ENCODE data around the gene AEBP1.

Gene AEBP1

DNA sequence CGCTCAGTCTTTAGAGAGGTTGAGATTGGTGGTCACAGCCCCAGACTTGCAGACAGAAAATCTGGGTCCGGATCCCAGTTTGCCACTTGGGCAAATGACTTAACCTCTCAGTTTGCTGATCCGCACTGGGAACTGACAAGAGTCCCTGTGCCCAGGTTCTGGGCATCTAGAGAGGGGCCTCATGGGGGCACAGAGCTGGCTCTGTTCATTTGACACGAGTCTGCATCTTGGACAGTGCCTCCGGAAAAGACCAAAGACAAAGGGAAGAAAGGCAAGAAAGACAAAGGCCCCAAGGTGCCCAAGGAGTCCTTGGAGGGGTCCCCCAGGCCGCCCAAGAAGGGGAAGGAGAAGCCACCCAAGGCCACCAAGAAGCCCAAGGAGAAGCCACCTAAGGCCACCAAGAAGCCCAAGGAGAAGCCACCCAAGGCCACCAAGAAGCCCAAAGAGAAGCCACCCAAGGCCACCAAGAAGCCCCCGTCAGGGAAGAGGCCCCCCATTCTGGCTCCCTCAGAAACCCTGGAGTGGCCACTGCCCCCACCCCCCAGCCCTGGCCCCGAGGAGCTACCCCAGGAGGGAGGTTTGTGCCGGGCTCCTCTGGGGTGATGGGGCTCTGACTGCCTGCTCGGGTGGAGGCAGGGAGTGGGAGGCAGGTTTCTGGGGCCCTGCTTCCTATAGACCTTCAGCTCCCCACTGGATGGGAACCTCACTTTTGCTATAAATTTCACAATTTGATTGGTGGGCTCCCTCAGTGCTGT, 2.3 kb downstream of the AEBP1 start:
- DNase-seq: no peak

DNA sequence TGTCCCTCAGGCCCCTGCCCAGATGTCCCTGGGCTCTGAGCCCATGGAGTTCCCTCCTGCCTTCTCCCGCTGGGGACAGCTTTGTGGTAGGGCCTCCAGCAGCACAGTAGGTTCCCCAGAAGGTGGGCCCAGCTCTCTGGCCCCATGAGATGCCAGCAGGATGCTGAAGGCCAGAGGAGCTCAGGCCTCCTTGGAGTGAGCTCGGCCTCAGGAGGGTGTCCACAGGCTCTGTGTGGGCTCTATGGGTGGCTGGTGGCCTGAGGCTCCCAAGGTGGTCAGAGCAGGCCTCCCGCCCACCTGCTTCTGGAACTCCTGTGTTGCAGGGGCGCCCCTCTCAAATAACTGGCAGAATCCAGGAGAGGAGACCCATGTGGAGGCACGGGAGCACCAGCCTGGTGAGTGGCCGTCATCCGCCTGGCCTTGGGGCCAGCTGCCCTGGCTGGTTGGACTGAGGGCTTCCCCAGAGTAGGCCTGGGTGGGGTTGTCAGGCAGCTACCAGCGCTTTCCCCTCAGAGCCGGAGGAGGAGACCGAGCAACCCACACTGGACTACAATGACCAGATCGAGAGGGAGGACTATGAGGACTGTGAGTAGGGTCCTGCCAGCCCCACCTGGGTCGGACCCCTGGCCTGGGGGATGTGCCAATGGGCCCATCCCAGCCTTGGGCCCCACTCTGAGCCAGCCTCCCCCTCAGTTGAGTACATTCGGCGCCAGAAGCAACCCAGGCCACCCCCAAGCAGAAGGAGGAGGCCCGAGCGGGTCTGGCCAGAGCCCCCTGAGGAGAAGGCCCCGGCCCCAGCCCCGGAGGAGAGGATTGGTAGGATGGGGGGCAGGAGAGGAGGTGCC, 3.2 kb downstream of the AEBP1 start:
- DNase-seq: no peak

DNA sequence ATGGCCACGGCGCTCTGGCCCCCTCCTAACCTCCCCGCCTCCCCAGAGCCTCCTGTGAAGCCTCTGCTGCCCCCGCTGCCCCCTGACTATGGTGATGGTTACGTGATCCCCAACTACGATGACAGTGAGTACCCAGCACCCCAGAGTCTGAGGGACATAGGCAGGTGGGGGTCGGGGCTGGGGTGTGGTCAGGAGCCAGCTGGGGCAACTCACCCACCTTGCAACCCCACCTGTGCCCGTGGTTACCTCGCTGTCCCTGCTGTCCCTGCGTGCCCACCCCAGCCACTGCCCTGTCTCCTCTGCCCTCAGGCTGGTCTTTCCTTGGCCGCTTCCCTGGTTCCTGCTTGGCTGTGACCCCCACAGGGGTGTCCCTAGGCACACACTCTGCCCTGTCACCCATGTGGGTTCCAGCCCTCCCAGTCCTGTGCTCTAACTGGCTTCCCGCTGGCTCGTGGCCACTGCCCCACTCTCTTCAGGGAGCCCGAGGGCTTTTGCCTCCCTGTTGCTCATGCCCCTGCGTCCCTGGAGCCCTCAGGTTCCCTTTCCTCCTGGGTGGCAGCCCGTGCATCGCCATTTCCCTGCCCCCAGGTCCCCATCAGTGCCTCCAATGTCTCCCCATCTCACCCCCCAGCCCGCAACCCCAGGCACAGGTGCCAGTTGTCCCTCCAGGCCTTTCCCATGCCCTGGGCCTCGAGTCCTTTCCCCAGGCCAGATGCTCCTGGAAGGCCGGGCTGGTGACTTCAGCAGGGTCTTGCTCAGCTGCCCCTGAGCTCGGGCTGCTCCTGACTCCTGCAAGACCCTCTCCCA, 4.0 kb downstream of the AEBP1 start:
- no peak for DNase-seq

DNA sequence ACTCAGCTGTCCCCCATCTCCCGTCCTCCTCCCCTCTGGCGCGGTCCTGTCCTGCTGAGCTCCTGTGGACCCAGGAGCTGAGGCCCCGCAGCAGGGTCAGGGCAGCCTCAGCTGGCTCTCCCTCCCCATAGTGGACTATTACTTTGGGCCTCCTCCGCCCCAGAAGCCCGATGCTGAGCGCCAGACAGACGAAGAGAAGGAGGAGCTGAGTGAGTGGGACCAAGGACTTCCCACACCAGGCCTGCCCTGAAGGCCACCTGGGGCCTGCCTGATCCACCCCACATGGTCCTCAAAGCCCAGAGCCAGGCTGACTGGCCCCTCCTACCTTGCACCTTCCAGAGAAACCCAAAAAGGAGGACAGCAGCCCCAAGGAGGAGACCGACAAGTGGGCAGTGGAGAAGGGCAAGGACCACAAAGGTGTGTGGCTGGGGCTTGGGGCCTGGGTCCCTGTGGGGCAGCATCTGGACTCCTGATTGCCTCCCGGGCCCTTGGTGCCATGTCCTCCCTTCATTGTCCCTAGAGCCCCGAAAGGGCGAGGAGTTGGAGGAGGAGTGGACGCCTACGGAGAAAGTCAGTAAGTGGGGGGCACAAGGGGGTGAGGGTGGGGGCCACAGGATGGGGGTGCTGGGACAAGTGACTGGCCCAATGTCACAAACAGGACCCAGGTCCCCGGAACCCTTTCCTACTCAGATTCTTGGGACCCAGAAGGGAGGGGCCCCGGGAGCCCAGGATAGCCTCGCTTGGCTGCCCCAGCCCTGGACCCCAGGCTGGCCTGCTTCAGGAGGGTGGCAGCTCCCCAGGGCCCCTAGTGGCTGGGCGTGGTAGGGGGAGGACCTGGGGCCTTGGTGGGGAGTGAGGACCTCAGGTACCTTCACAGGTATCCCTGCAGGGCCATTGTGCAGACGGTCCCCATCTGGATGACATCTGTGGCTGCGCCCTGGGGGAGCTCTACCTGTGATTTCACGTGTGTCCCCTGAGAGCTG, 4.9 kb downstream of the AEBP1 start:
- DNase-seq: no peak

GRCh38 chr7:44109991-44110390, 5.8 kb downstream of the AEBP1 start:
- no peak for DNase-seq

DNA sequence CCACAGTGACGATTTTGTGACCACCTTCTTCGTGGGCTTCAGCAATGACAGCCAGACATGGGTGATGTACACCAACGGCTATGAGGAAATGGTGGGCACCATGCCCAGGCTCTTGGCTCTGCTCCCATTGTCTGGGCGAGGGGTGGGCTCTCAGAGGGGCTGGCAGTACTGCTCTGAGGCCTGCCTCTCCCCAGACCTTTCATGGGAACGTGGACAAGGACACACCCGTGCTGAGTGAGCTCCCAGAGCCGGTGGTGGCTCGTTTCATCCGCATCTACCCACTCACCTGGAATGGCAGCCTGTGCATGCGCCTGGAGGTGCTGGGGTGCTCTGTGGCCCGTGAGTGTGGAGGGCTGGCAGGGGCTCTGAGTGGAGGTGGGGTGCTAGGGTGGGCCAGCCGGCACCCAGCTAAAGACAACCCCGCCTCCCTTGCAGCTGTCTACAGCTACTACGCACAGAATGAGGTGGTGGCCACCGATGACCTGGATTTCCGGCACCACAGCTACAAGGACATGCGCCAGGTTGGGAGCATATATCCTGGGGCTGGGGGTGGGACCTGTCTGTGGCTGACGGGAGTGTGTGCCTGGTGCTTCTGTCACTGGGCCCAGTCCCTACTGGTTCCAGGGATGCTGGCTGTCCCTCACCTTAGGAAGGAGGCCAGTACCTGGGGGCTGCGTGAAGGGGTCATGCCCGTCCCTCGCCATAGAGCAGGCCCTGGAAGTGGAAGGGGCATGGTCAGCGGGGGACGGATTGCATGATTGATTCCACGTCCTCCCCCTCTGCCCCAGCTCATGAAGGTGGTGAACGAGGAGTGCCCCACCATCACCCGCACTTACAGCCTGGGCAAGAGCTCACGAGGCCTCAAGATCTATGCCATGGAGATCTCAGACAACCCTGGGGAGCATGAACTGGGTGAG, 6.8 kb downstream of the AEBP1 start:
- peak; percentile 78 for DNase-seq

GRCh38 chr7:44111761-44112160, 7.6 kb downstream of the AEBP1 start:
- no peak for DNase-seq

- DNase-seq: peak; percentile 44
Observed at GRCh38 chr7:44112231-44112996, 8.3 kb downstream of the AEBP1 start.

GRCh38 chr7:44112997-44113763, 9.0 kb downstream of the AEBP1 start:
- DNase-seq: no peak

GRCh38 chr7:44113764-44114354, 9.7 kb downstream of the AEBP1 start:
- DNase-seq: no peak

GRCh38 chr7:44114586-44115310, 10.6 kb downstream of the AEBP1 start:
- peak; percentile 15 for DNase-seq

DNA sequence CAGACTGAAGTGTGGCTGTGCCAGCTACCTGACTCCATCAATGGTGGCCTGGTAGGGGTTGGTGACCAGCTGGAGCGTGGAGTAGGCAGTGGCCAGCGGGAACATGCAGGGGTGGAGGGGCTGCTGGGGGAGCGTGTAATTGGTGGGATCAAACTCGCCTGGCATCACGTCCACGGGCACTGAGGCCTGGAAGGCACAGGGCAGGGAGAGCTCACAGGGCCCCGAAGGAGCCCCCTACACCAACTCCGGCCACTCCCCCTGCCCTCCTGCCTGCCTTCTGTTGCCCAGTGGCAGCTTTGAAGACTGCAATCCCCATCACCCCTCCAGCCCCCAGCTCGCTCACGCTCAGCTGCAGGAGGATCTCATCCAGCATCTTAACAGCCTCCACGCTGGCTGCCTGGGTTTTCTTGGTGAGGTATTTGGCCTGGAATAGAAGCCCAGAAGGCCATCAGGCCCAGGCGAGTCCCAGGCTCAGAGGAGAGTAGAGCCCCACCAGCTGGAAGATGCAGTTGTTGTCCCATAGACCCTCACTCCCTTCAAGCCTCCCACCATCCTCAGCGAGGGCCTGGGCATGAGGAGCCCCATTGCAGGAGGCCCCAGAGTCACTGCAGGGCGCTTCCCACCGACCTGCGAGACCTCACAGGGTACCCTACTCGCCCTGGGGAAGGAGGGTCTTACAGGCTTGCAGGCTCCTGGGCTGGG, 12.1 kb downstream of the AEBP1 start:
- DNase-seq: no peak

- DNase-seq: no peak
Observed at GRCh38 chr7:44116789-44117666, 12.9 kb downstream of the AEBP1 start.

- no peak for DNase-seq
Observed at GRCh38 chr7:44117801-44118429, 13.8 kb downstream of the AEBP1 start.

- no peak for DNase-seq
Observed at GRCh38 chr7:44119829-44120380, 15.8 kb downstream of the AEBP1 start.

- DNase-seq: no peak
Observed at GRCh38 chr7:44120395-44120794, 16.2 kb downstream of the AEBP1 start.
